GM23248 (cell line): ENCODE data around the gene BPGM.

ENCODE experiments used
- EZH2 ChIP-seq: fragments of 200-600 bp; sonication (generic); IDR thresholded peaks from 2 replicates; pipeline ENCODE4 v1.6.1; 2018; ENCODE audit warnings: antibody characterized with exemption, mild to moderate bottlenecking; ENCODE audit not compliant: insufficient read depth, poor library complexity, severe bottlenecking
- EZH2phosphoT487 ChIP-seq: fragments of 200-600 bp; sonication (generic); IDR thresholded peaks from 2 replicates; pipeline ENCODE4 v1.6.1; 2018; ENCODE audit warnings: antibody characterized with exemption, moderate library complexity, mild to moderate bottlenecking, low read depth; ENCODE audit not compliant: insufficient read depth

DNA sequence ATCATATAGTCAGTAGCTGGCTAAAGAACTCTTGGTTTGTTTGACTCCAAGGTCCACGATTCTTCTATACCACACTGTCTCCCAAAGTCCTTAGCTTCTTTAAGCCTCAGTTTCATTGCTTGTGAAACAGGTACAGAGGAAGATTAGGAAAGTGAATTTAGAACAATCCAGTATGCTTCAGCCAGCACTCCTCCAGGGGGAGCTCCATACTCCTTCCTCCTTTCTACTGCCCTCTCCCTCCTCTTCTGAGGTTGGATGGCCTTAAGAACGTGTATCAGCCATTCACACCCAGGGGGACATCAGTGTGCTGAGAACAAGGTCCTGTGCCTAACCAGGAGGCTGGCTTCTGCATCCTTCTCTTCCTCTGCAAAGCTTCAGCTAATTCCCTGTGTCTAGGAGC, 78.0 kb downstream of the BPGM start:
- TF ChIP-seq EZH2phosphoT487 (no peak), EZH2 (no peak)
